GM23338 (cell line): ENCODE measurements around the gene VRTN. TPM values are rescaled to one million over a fixed set of nuclear protein-coding genes. Genes with fewer than 3 reads are reported as not detected.

Source experiments
- ATAC-seq: fragments of 200-7000 bp; cut with Tn5 transposase; 3 replicates; pipeline ENCODE4 v1.9.1; 2020
- DNase-seq: peaks from one replicate; pipeline ENCODE4 v3.0.0-alpha.2; 2015; ENCODE audit warnings: low spot score
- H2AFZ ChIP-seq: fragments of 200-600 bp; sonication (generic); 2 replicates; pipeline ENCODE4 v1.8.0; 2016; ENCODE audit warnings: antibody characterized with exemption, mild to moderate bottlenecking, moderate library complexity
- H3F3A ChIP-seq: fragments of 200-600 bp; sonication (generic); replicated peaks from 2 replicates; pipeline ENCODE4 v1.8.0; 2017; ENCODE audit warnings: antibody characterized with exemption, mixed run types, low read depth
- H3K27ac ChIP-seq: fragments of 200-600 bp; sonication (generic); 2 replicates; pipeline ENCODE4 v1.6.1; 2016; ENCODE audit warnings: low read depth
- H3K27me3 ChIP-seq: fragments of 200-600 bp; sonication (generic); 2 replicates; pipeline ENCODE4 v1.8.0; 2016; ENCODE audit warnings: mild to moderate bottlenecking, mixed run types, moderate library complexity; ENCODE audit not compliant: insufficient read depth
- H3K36me3 ChIP-seq: fragments of 200-600 bp; sonication (generic); 2 replicates; pipeline ENCODE4 v1.8.0; 2016; ENCODE audit warnings: mild to moderate bottlenecking; ENCODE audit not compliant: insufficient read depth
- H3K4me1 ChIP-seq: fragments of 200-600 bp; sonication (generic); 2 replicates; pipeline ENCODE4 v1.8.0; 2016; ENCODE audit warnings: mild to moderate bottlenecking, moderate library complexity; ENCODE audit not compliant: insufficient read depth
- H3K4me2 ChIP-seq: fragments of 200-600 bp; sonication (generic); 2 replicates; pipeline ENCODE4 v1.7.1; 2017; ENCODE audit warnings: mixed run types
- H3K4me3 ChIP-seq: fragments of 200-600 bp; sonication (generic); 2 replicates; pipeline ENCODE4 v1.6.1; 2016; ENCODE audit warnings: mixed run types
- H3K79me2 ChIP-seq: fragments of 200-600 bp; sonication (generic); replicated peaks from 2 replicates; pipeline ENCODE4 v1.8.0; 2017; ENCODE audit warnings: mild to moderate bottlenecking; ENCODE audit not compliant: insufficient read depth
- H3K9me2 ChIP-seq: fragments of 200-600 bp; sonication (generic); 2 replicates; pipeline ENCODE4 v1.8.0; 2017; ENCODE audit not compliant: insufficient read depth
- H4K20me1 ChIP-seq: fragments of 200-600 bp; sonication (generic); replicated peaks from 2 replicates; pipeline ENCODE4 v1.8.0; 2017; ENCODE audit warnings: mild to moderate bottlenecking; ENCODE audit not compliant: insufficient read depth
- H3K27ac Mint-ChIP-seq: 2 replicates; pipeline ENCODE4 v1.8.0; 2020; ENCODE audit warnings: inconsistent platforms, mild to moderate bottlenecking, moderate library complexity, mixed read lengths
- H3K27me3 Mint-ChIP-seq: 3 replicates; pipeline ENCODE4 v1.8.0; 2022; ENCODE audit warnings: low read depth, mild to moderate bottlenecking, moderate library complexity, mixed read lengths, inconsistent platforms; ENCODE audit not compliant: insufficient read depth, poor library complexity
- H3K36me3 Mint-ChIP-seq: 3 replicates; pipeline ENCODE4 v1.8.0; 2021; ENCODE audit warnings: low read depth, mild to moderate bottlenecking, inconsistent platforms, moderate library complexity, mixed read lengths
- H3K4me1 Mint-ChIP-seq: 3 replicates; pipeline ENCODE4 v1.8.0; 2020; ENCODE audit warnings: mild to moderate bottlenecking, inconsistent platforms, mixed read lengths
- H3K4me3 Mint-ChIP-seq: 3 replicates; pipeline ENCODE4 v1.8.0; 2021; ENCODE audit warnings: moderate library complexity, mild to moderate bottlenecking, inconsistent platforms, mixed read lengths
- H3K9me3 Mint-ChIP-seq: 3 replicates; pipeline ENCODE4 v1.8.0; 2020; ENCODE audit warnings: moderate library complexity, mild to moderate bottlenecking, inconsistent platforms, mixed read lengths
- CTCF ChIP-seq, 2 experiments: fragments of 200-600 bp in 1 of 2; sonication (generic) in 1 of 2; conservative IDR thresholded peaks; 2 replicates each; pipeline versions ENCODE4 v1.5.1 to v1.6.1; 2016 to 2017; ENCODE audit warnings: antibody characterized with exemption in 2 of 2, low read depth in 2 of 2, mild to moderate bottlenecking in 2 of 2, moderate library complexity in 1 of 2
- ZNF331 ChIP-seq: fragments of 250-450 bp; sonication (Bioruptor Pico); IDR thresholded peaks from 2 replicates; pipeline ENCODE4 v1.5.0; 2020; ENCODE audit warnings: low read depth, mild to moderate bottlenecking, moderate library complexity
- polyA plus RNA-seq: library from polyadenylated mRNA; unstranded; fragments of >200 nt; fragmentation: Nextera tagmentation; extraction: Ambion mirVana; gene quantifications from 2 replicates; pipeline ENCODE4 v1.2.1, GENCODE V29; 2016
- total RNA-seq: library from RNA; depleted of rRNA; stranded (reverse); fragments of >200 nt; shearing (Covaris generic); gene quantifications from 2 replicates; pipeline ENCODE4 v1.2.3, GENCODE V29; 2014; rRNA removed
- TF ChIP-seq, protein P1 (sequence below): fragments of 250-450 bp; sonication (Bioruptor Pico); IDR thresholded peaks from 2 replicates; pipeline ENCODE4 v1.5.0; 2020; ENCODE audit warnings: mild to moderate bottlenecking, moderate library complexity

The VRTN gene
- total and polyA plus RNA-seq, 2 experiments from 2014 or later, result 63.9 to 143 TPM

GRCh38 chr14:74409441-74409840 lies 61.2 kb downstream of the VRTN start:
- Histone ChIP-seq H3K27ac (no peak overlapping the region), H2AFZ (no peak overlapping the region), H3K36me3 (no peaks in the 10 kb centered on the region), H3K4me3 (no peak overlapping the region), H4K20me1 (no peaks in the 10 kb centered on the region), H3K4me2 (no peak overlapping the region), H3K4me1 (peaks cover 8% of the 10 kb centered on the region), H3F3A (no peaks in the 10 kb centered on the region), H3K27me3 (no peaks in the 10 kb centered on the region), H3K79me2 (no peaks in the 10 kb centered on the region), H3K9me2 (no peaks in the 10 kb centered on the region)
- no peak for DNase-seq
- no peak for TF ChIP-seq ZNF331 (CRISPR knock-in tag)
- peak in 1 of 2 experiments; percentile 36; a peak in 2 of 4 replicates for TF ChIP-seq CTCF (conservative IDR thresholded peaks at IDR 0.05; ENCODE audit: low read depth in 2 of 2)
- TF ChIP-seq, protein P1, sequence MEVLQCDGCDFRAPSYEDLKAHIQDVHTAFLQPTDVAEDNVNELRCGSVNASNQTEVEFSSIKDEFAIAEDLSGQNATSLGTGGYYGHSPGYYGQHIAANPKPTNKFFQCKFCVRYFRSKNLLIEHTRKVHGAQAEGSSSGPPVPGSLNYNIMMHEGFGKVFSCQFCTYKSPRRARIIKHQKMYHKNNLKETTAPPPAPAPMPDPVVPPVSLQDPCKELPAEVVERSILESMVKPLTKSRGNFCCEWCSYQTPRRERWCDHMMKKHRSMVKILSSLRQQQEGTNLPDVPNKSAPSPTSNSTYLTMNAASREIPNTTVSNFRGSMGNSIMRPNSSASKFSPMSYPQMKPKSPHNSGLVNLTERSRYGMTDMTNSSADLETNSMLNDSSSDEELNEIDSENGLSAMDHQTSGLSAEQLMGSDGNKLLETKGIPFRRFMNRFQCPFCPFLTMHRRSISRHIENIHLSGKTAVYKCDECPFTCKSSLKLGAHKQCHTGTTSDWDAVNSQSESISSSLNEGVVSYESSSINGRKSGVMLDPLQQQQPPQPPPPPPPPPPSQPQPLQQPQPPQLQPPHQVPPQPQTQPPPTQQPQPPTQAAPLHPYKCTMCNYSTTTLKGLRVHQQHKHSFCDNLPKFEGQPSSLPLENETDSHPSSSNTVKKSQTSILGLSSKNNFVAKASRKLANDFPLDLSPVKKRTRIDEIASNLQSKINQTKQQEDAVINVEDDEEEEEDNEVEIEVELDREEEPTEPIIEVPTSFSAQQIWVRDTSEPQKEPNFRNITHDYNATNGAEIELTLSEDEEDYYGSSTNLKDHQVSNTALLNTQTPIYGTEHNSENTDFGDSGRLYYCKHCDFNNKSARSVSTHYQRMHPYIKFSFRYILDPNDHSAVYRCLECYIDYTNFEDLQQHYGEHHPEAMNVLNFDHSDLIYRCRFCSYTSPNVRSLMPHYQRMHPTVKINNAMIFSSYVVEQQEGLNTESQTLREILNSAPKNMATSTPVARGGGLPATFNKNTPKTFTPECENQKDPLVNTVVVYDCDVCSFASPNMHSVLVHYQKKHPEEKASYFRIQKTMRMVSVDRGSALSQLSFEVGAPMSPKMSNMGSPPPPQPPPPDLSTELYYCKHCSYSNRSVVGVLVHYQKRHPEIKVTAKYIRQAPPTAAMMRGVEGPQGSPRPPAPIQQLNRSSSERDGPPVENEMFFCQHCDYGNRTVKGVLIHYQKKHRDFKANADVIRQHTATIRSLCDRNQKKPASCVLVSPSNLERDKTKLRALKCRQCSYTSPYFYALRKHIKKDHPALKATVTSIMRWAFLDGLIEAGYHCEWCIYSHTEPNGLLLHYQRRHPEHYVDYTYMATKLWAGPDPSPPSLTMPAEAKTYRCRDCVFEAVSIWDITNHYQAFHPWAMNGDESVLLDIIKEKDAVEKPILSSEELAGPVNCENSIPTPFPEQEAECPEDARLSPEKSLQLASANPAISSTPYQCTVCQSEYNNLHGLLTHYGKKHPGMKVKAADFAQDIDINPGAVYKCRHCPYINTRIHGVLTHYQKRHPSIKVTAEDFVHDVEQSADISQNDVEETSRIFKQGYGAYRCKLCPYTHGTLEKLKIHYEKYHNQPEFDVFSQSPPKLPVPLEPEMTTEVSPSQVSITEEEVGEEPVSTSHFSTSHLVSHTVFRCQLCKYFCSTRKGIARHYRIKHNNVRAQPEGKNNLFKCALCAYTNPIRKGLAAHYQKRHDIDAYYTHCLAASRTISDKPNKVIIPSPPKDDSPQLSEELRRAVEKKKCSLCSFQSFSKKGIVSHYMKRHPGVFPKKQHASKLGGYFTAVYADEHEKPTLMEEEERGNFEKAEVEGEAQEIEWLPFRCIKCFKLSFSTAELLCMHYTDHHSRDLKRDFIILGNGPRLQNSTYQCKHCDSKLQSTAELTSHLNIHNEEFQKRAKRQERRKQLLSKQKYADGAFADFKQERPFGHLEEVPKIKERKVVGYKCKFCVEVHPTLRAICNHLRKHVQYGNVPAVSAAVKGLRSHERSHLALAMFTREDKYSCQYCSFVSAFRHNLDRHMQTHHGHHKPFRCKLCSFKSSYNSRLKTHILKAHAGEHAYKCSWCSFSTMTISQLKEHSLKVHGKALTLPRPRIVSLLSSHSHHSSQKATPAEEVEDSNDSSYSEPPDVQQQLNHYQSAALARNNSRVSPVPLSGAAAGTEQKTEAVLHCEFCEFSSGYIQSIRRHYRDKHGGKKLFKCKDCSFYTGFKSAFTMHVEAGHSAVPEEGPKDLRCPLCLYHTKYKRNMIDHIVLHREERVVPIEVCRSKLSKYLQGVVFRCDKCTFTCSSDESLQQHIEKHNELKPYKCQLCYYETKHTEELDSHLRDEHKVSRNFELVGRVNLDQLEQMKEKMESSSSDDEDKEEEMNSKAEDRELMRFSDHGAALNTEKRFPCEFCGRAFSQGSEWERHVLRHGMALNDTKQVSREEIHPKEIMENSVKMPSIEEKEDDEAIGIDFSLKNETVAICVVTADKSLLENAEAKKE (CRISPR knock-in tag), result no peak
- ATAC-seq, result no peak
- no peaks in the 10 kb centered on the region; the same call in 1 of the 3 replicates for H3K36me3 Mint-ChIP-seq
- peaks cover 12% of the 10 kb centered on the region for H3K27me3 Mint-ChIP-seq
- no peak overlapping the region for H3K4me3 Mint-ChIP-seq
- H3K9me3 Mint-ChIP-seq, result no peaks in the 10 kb centered on the region
- no peak overlapping the region for H3K27ac Mint-ChIP-seq
- H3K4me1 Mint-ChIP-seq, result peaks cover 15% of the 10 kb centered on the region

Other genes starting within 250 kb of the VRTN start
- gene VSX2, start 109.0 kb upstream of the VRTN start, total RNA-seq, result 0.49 and 0.66 TPM in 2 replicates
- 0.35 and 0.52 TPM in 2 replicates for gene VSX2, start 109.0 kb upstream of the VRTN start, polyA plus RNA-seq
- gene ABCD4, start 45.5 kb upstream of the VRTN start, total RNA-seq, result 56.6 and 73.1 TPM in 2 replicates
- gene ABCD4, start 45.5 kb upstream of the VRTN start, polyA plus RNA-seq, result 60.5 and 64.6 TPM in 2 replicates
- 1.6 and 2.1 TPM in 2 replicates for gene SYNDIG1L, start 77.7 kb downstream of the VRTN start, total RNA-seq
- 0.65 and 1.4 TPM in 2 replicates for gene SYNDIG1L, start 77.7 kb downstream of the VRTN start, polyA plus RNA-seq
- gene NPC2, start 144.8 kb downstream of the VRTN start, total RNA-seq, result 287 and 331 TPM in 2 replicates
- 344 and 354 TPM in 2 replicates for gene NPC2, start 144.8 kb downstream of the VRTN start, polyA plus RNA-seq
- 24.9 and 44.0 TPM in 2 replicates for gene ISCA2, start 145.3 kb downstream of the VRTN start, total RNA-seq
- gene ISCA2, start 145.3 kb downstream of the VRTN start, polyA plus RNA-seq, result 156 and 171 TPM in 2 replicates